ENCODE results near the gene IRS1.

DNA sequence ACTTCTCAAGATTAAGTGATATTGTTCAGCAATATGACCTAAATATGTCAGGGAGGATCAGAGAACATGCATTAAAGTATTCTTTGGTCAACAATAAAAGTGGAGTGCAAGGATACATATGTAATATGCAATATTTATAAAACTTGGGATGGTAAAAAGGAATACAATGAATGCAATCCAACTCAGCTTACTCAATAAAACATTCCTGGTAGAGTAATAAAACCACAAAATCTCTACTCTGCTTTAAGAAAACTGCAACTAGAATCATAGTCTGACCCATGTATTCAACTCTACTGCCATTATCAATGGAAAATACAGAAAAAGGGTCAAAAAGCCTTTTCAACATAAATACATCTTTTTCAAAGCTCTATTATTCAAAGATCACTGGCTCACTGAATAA, 11.6 kb downstream of the IRS1 start:
- TF ChIP-seq, protein P1, sequence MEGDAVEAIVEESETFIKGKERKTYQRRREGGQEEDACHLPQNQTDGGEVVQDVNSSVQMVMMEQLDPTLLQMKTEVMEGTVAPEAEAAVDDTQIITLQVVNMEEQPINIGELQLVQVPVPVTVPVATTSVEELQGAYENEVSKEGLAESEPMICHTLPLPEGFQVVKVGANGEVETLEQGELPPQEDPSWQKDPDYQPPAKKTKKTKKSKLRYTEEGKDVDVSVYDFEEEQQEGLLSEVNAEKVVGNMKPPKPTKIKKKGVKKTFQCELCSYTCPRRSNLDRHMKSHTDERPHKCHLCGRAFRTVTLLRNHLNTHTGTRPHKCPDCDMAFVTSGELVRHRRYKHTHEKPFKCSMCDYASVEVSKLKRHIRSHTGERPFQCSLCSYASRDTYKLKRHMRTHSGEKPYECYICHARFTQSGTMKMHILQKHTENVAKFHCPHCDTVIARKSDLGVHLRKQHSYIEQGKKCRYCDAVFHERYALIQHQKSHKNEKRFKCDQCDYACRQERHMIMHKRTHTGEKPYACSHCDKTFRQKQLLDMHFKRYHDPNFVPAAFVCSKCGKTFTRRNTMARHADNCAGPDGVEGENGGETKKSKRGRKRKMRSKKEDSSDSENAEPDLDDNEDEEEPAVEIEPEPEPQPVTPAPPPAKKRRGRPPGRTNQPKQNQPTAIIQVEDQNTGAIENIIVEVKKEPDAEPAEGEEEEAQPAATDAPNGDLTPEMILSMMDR (conservative IDR thresholded peaks at IDR 0.05), result no peak
- TF ChIP-seq ZFX (IDR thresholded peaks at IDR 0.05), result no peak

Measured in C4-2B (cell line).